MCF 10A (cell line): ENCODE measurements around the gene OAS3. TPM values are rescaled to one million over a fixed set of nuclear protein-coding genes. Genes with fewer than 3 reads are reported as not detected.

Source experiments
- BruUV-seq: library from RNA; stranded (reverse); fragments of 400-500 nt; replicated peaks from 2 replicates; lab custom pipeline; 2021; lab: Mats Ljungman, UMichigan
- CTCF ChIA-PET: fragments of 300-600 bp; sonication (Branson Sonifier 250); formaldehyde crosslinking; extraction: SDS; loops from one replicate; lab custom pipeline; 2021; ENCODE audit warnings: antibody characterized with exemption, inconsistent platforms; lab: Yijun Ruan, JAX
- POLR2A ChIA-PET: fragments of 300-600, 350-650 bp; sonication (Branson Sonifier 250); formaldehyde crosslinking; extraction: SDS; loops from one replicate; lab custom pipeline; 2020; ENCODE audit warnings: antibody characterized with exemption, inconsistent platforms; lab: Yijun Ruan, JAX
- DNase-seq: peaks from one replicate; pipeline ENCODE4 v3.0.0-alpha.2; 2018; ENCODE audit not compliant: unreplicated experiment
- H3K27ac Mint-ChIP-seq: one replicate; pipeline ENCODE4 v1.8.0; 2022; ENCODE audit warnings: mild to moderate bottlenecking, low read depth, mixed read lengths; ENCODE audit not compliant: unreplicated experiment
- H3K27me3 Mint-ChIP-seq: one replicate; pipeline ENCODE4 v1.8.0; 2022; ENCODE audit warnings: mixed read lengths; ENCODE audit not compliant: insufficient read depth, unreplicated experiment
- H3K36me3 Mint-ChIP-seq: one replicate; pipeline ENCODE4 v1.8.0; 2022; ENCODE audit warnings: mild to moderate bottlenecking, moderate library complexity, mixed read lengths; ENCODE audit not compliant: insufficient read depth, unreplicated experiment
- H3K4me1 Mint-ChIP-seq: one replicate; pipeline ENCODE4 v1.8.0; 2022; ENCODE audit warnings: mixed read lengths; ENCODE audit not compliant: insufficient read depth, unreplicated experiment
- H3K4me3 Mint-ChIP-seq: one replicate; pipeline ENCODE4 v1.8.0; 2022; ENCODE audit warnings: mild to moderate bottlenecking, moderate library complexity, mixed read lengths; ENCODE audit not compliant: unreplicated experiment
- H3K9me3 Mint-ChIP-seq: one replicate; pipeline ENCODE4 v1.8.0; 2022; ENCODE audit warnings: mixed read lengths; ENCODE audit not compliant: unreplicated experiment
- CTCF ChIP-seq: fragments of 200-600 bp; IDR thresholded peaks from one replicate; pipeline ENCODE4 v1.8.0; 2022; ENCODE audit warnings: antibody characterized with exemption, mild to moderate bottlenecking; ENCODE audit not compliant: unreplicated experiment
- intact Hi-C: fragments of 100-400 bp; cut with micrococcal nuclease; formaldehyde crosslinking; loops from 2 replicates; pipeline ENCODE4 v1.14.1; 2022
- total RNA-seq: library from RNA; stranded (reverse); gene quantifications from 2 replicates; pipeline ENCODE4 v1.2.3, GENCODE V29; 2022

The OAS3 gene
- total RNA-seq, 1 experiment from 2014 or later: 6.5 TPM

- H3K4me1 Mint-ChIP-seq: peaks cover 7% of the 10 kb centered on the region
- H3K36me3 Mint-ChIP-seq: no peaks in the 10 kb centered on the region
- intact Hi-C loops: no loop called here
- no peak overlapping the region for H3K4me3 Mint-ChIP-seq
- DNase-seq: no peak
- no peak for TF ChIP-seq CTCF
- no peaks in the 10 kb centered on the region for H3K27me3 Mint-ChIP-seq
- H3K27ac Mint-ChIP-seq: no peak overlapping the region
- no TSS peak for BruUV-seq
- H3K9me3 Mint-ChIP-seq: peaks cover 7% of the 10 kb centered on the region
- CTCF ChIA-PET: interaction anchor here (1.3 to 2.1 kb wide), 3 partner anchors 9 to 102 kb away, joined by 4 to 8 read pairs (median 6); no protein-coding TSS in a partner anchor
- POLR2A ChIA-PET: no interaction called here
Measured at GRCh38 chr12:113002676-113003075, 64.4 kb downstream of the OAS3 start.

GRCh38 chr12:113003636-113004035, 65.4 kb downstream of the OAS3 start:
- no peaks in the 10 kb centered on the region for H3K36me3 Mint-ChIP-seq
- H3K4me1 Mint-ChIP-seq: peaks cover 7% of the 10 kb centered on the region
- intact Hi-C loops: no loop called here
- H3K4me3 Mint-ChIP-seq: no peak overlapping the region
- DNase-seq: no peak
- H3K27me3 Mint-ChIP-seq: no peaks in the 10 kb centered on the region
- TF ChIP-seq CTCF: no peak
- CTCF ChIA-PET: interaction anchor here (0.5 to 1.7 kb wide), 4 partner anchors 10 to 176 kb away, joined by 3 to 8 read pairs (median 4); no protein-coding TSS in a partner anchor
- no TSS peak for BruUV-seq
- POLR2A ChIA-PET: no interaction called here
- peaks cover 4% of the 10 kb centered on the region for H3K9me3 Mint-ChIP-seq
- H3K27ac Mint-ChIP-seq: no peak overlapping the region

GRCh38 chr12:113005762-113006161, 67.5 kb downstream of the OAS3 start:
- intact Hi-C loops: no loop called here
- Mint-ChIP-seq H3K27ac (no peak overlapping the region), H3K4me1 (peaks cover 7% of the 10 kb centered on the region), H3K36me3 (no peaks in the 10 kb centered on the region), H3K9me3 (no peaks in the 10 kb centered on the region), H3K27me3 (no peaks in the 10 kb centered on the region), H3K4me3 (no peak overlapping the region)
- peak; percentile 31 for TF ChIP-seq CTCF
- ChIA-PET CTCF (interaction anchor here (0.6 to 3.4 kb wide), 7 partner anchors 13 to 529 kb away, joined by 3 to 35 read pairs (median 4); no protein-coding TSS in a partner anchor), POLR2A (no interaction called here)
- DNase-seq: peak; percentile 46
- BruUV-seq: no TSS peak

GRCh38 chr12:113006206-113006605, 67.9 kb downstream of the OAS3 start:
- no TSS peak for BruUV-seq
- no peak for TF ChIP-seq CTCF
- Mint-ChIP-seq H3K4me3 (no peak overlapping the region), H3K27me3 (no peaks in the 10 kb centered on the region), H3K4me1 (peaks cover 7% of the 10 kb centered on the region), H3K9me3 (no peaks in the 10 kb centered on the region), H3K27ac (no peak overlapping the region), H3K36me3 (no peaks in the 10 kb centered on the region)
- ChIA-PET POLR2A (no interaction called here), CTCF (interaction anchor here (0.6 to 3.4 kb wide), 8 partner anchors 13 to 528 kb away, joined by 3 to 35 read pairs (median 8); no protein-coding TSS in a partner anchor)
- intact Hi-C loops: no loop called here
- no peak for DNase-seq
